ENCODE results near the gene ELMOD1. TPM values are rescaled to one million over a fixed set of nuclear protein-coding genes. Genes with fewer than 3 reads are reported as not detected.

ELMOD1 gene
- polyA plus RNA-seq, 1 experiment, result 0.06 TPM

DNA sequence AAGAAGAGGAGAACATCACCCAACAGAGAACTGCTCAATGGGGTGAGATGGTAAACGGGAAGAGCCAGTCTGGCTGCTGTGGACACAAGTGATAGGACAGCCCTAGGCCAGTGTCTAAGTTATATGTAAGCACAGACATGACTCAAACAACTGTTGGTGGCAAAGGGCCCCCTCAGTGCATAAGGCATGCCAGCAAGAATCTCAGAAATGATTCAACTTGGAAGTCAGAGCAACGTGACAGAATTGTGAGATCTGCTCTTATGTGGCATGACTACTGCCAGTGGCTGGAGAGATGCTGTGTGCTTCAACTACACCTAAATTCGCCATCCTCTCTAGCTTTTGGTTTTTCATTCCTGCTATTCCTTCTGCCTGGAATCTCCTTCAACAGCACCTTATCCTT lies 113.5 kb downstream of the ELMOD1 start:
- POLR2A ChIA-PET, result no interaction called here
- TF ChIP-seq CTCF (IDR thresholded peaks at IDR 0.05; ENCODE audit: low read depth, low read length), result no peak
- no peak overlapping the region for H3K4me3 ChIP-seq (ENCODE audit: low read depth, low read length)
- H3K9me3 ChIP-seq (ENCODE audit: control insufficient read depth, insufficient read depth, low read length), result no peaks in the 10 kb centered on the region
- CTCF ChIA-PET, result no interaction called here
- H3K27ac ChIP-seq (ENCODE audit: low read depth, low read length), result no peak overlapping the region
- DNase-seq (ENCODE audit: low read depth, low spot score), result no peak
- H3K27me3 ChIP-seq (ENCODE audit: control insufficient read depth, insufficient read depth, low read length), result no peaks in the 10 kb centered on the region

DNA sequence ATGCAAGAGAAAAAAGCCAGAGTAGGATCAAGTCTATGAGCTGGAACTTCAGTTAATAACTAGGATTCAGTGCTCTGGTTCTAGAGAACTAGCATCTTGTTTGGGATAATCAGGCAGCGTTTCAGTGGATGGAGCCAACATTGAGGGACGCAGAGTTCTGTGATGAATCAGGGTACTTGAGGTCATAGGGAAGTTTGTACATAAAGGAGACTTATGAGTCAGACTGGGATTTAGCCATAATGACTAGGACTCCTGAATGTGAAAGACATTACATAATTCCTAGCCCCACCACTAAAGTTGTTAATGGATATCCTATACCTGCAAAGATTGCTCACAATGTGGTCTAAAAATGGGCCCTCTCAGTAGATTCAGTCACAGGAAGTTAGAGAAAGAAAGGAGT lies 114.1 kb downstream of the ELMOD1 start:
- Histone ChIP-seq H3K4me3 (ENCODE audit: low read depth, low read length) (no peak overlapping the region), H3K27ac (ENCODE audit: low read depth, low read length) (no peak overlapping the region), H3K9me3 (ENCODE audit: control insufficient read depth, insufficient read depth, low read length) (no peaks in the 10 kb centered on the region), H3K27me3 (ENCODE audit: control insufficient read depth, insufficient read depth, low read length) (no peaks in the 10 kb centered on the region)
- TF ChIP-seq CTCF (IDR thresholded peaks at IDR 0.05; ENCODE audit: low read depth, low read length), result no peak
- POLR2A ChIA-PET, result no interaction called here
- peak; percentile 34 for DNase-seq (ENCODE audit: low read depth, low spot score)
- CTCF ChIA-PET, result no interaction called here

GRCh38 chr11:107706531-107706930 lies 115.6 kb downstream of the ELMOD1 start:
- no peak for TF ChIP-seq CTCF (IDR thresholded peaks at IDR 0.05; ENCODE audit: low read depth, low read length)
- no peak for DNase-seq (ENCODE audit: low read depth, low spot score)
- H3K27ac ChIP-seq (ENCODE audit: low read depth, low read length), result no peak overlapping the region
- H3K9me3 ChIP-seq (ENCODE audit: control insufficient read depth, insufficient read depth, low read length), result no peaks in the 10 kb centered on the region
- ChIA-PET CTCF (interaction anchor here (0.8 kb wide), 1 partner anchor 64 kb away, joined by 3 read pairs; no protein-coding TSS in a partner anchor), POLR2A (no interaction called here)
- no peaks in the 10 kb centered on the region for H3K27me3 ChIP-seq (ENCODE audit: control insufficient read depth, insufficient read depth, low read length)
- H3K4me3 ChIP-seq (ENCODE audit: low read depth, low read length), result no peak overlapping the region

DNA sequence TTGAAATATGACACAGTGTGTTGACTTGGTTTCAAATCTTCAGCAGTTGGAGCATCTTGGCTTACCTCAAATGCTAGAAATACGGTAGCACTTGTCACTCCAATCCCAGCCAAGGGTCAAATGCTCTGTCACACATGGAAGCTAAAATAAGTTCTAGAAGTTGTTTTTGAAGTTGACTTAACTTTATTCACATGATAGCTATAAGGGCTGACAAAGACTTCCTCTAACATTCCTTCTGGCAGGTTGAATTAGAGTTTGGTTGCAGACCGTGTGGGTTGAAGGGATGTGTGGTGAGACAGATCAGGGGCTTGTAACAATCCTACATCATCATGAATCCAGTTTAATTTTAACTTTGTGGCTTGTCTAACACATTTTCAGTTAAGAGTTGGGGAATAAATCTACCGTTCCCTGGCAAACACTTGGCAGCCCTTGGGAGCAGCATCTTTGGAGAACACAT lies 116.3 kb downstream of the ELMOD1 start:
- CTCF ChIA-PET, result interaction anchor here (0.8 kb wide), 1 partner anchor 64 kb away, joined by 3 read pairs; no protein-coding TSS in a partner anchor
- no peak for TF ChIP-seq CTCF (IDR thresholded peaks at IDR 0.05; ENCODE audit: low read depth, low read length)
- no peak overlapping the region for H3K4me3 ChIP-seq (ENCODE audit: low read depth, low read length)
- H3K9me3 ChIP-seq (ENCODE audit: control insufficient read depth, insufficient read depth, low read length), result no peaks in the 10 kb centered on the region
- POLR2A ChIA-PET, result no interaction called here
- peaks cover 2% of the 10 kb centered on the region for H3K27me3 ChIP-seq (ENCODE audit: control insufficient read depth, insufficient read depth, low read length)
- no peak overlapping the region for H3K27ac ChIP-seq (ENCODE audit: low read depth, low read length)
- no peak for DNase-seq (ENCODE audit: low read depth, low spot score)

GRCh38 chr11:107707807-107708206 lies 116.9 kb downstream of the ELMOD1 start:
- POLR2A ChIA-PET, result no interaction called here
- no peak overlapping the region for H3K27ac ChIP-seq (ENCODE audit: low read depth, low read length)

More at GRCh38 chr11:107707807-107708206, 116.9 kb downstream of the ELMOD1 start:
- Histone ChIP-seq H3K9me3 (ENCODE audit: control insufficient read depth, insufficient read depth, low read length) (no peaks in the 10 kb centered on the region), H3K27me3 (ENCODE audit: control insufficient read depth, insufficient read depth, low read length) (peaks cover 2% of the 10 kb centered on the region), H3K4me3 (ENCODE audit: low read depth, low read length) (no peak overlapping the region)
- CTCF ChIA-PET, result no interaction called here
- DNase-seq (ENCODE audit: low read depth, low spot score), result no peak
- no peak for TF ChIP-seq CTCF (IDR thresholded peaks at IDR 0.05; ENCODE audit: low read depth, low read length)
